SK-N-SH treated with all-trans-retinoic acid at 6 μM for 48 hours (cell line): ENCODE results near the gene OR2Y1.

Experiments
- BACH2 ChIP-seq: fragments of 250-450 bp; sonication (Bioruptor Pico); IDR thresholded peaks from 2 replicates; pipeline ENCODE4 v1.9.0; 2021; ENCODE audit warnings: mild to moderate bottlenecking, borderline replicate concordance
- CREB5 ChIP-seq: fragments of 250-450 bp; sonication (Bioruptor Pico); IDR thresholded peaks from 2 replicates; pipeline ENCODE4 v1.5.1; 2020; ENCODE audit warnings: low read depth, mild to moderate bottlenecking, moderate library complexity
- CSDC2 ChIP-seq: fragments of 250-450 bp; sonication (Bioruptor Pico); IDR thresholded peaks from 2 replicates; pipeline ENCODE4 v1.5.0; 2020; ENCODE audit warnings: mild to moderate bottlenecking, moderate library complexity
- OSR1 ChIP-seq: fragments of 250-450 bp; sonication (Bioruptor Pico); IDR thresholded peaks from 2 replicates; pipeline ENCODE4 v1.8.0; 2022; ENCODE audit warnings: moderate library complexity, mild to moderate bottlenecking, inconsistent platforms
- TOX ChIP-seq: fragments of 250-450 bp; sonication (Bioruptor Pico); IDR thresholded peaks from 2 replicates; pipeline ENCODE4 v1.8.0; 2021; ENCODE audit warnings: mild to moderate bottlenecking, moderate library complexity, borderline replicate concordance
- ZC3H10 ChIP-seq: fragments of 250-450 bp; sonication (Bioruptor Pico); IDR thresholded peaks from 2 replicates; pipeline ENCODE4 v1.5.1; 2021; ENCODE audit warnings: mild to moderate bottlenecking, moderate library complexity
- ZFP3 ChIP-seq: fragments of 250-450 bp; sonication (Bioruptor Pico); IDR thresholded peaks from 2 replicates; pipeline ENCODE4 v1.5.0; 2020; ENCODE audit warnings: mild to moderate bottlenecking, moderate library complexity
- ZFP30 ChIP-seq: fragments of 450-650 bp; formaldehyde crosslinking; IDR thresholded peaks from 2 replicates; pipeline ENCODE4 v1.5.0; 2022; ENCODE audit warnings: mild to moderate bottlenecking, moderate library complexity
- ZNF70 ChIP-seq: fragments of 450-650 bp; formaldehyde crosslinking; IDR thresholded peaks from 2 replicates; pipeline ENCODE4 v1.5.0; 2020; ENCODE audit warnings: mild to moderate bottlenecking, moderate library complexity
- ZNF8 ChIP-seq: fragments of 450-650 bp; formaldehyde crosslinking; IDR thresholded peaks from 2 replicates; pipeline ENCODE4 v1.5.0; 2020; ENCODE audit warnings: mild to moderate bottlenecking, moderate library complexity
- TF ChIP-seq, protein P1 (sequence below): fragments of 250-450 bp; sonication (Bioruptor Pico); IDR thresholded peaks from 2 replicates; pipeline ENCODE4 v1.8.0; 2020; ENCODE audit warnings: mild to moderate bottlenecking, moderate library complexity, borderline replicate concordance
- TF ChIP-seq, protein P2 (sequence below): fragments of 250-450 bp; sonication (Bioruptor Pico); IDR thresholded peaks from 2 replicates; pipeline ENCODE4 v1.5.0; 2020; ENCODE audit warnings: mild to moderate bottlenecking, moderate library complexity

DNA sequence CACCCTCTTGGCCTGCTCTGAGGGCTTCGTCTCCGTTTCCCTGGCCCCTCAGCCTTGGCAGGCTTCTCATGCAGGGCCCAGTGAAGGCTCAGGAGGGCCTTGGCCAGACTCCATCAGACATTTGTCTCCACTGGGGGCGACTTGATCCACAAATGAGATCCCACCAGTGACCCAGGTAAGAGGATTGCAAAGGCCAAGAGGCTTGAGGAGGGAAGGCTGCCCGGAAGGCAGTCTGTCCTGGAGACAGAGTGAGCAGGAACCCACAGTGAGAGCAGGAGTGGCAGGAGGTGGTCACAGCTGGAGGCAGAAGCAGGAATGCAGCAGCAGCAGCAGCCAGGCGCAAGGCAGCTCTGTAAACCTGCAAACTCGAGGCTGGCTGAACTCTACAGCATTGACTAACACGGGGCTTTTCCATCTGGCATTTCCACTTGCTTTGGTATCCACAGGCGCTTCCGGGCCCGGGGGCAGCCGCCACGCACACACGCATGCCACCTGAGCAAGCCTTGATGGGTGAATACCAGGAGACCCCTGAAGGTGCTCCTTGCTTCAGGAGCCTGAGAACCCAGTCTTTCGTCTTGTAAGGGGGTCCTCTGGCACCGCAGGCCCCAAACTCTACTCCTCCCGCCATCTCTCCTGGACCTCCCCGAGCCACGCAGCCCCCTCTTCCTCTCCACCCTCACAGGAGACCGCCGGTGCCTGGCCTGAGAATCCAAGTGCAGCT is 48.0 kb upstream of the OR2Y1 start:
- TF ChIP-seq OSR1 (CRISPR knock-in tag), result no peak
- no peak for TF ChIP-seq TOX (CRISPR knock-in tag)
- no peak for TF ChIP-seq ZNF70 (CRISPR knock-in tag)
- TF ChIP-seq, protein P1, sequence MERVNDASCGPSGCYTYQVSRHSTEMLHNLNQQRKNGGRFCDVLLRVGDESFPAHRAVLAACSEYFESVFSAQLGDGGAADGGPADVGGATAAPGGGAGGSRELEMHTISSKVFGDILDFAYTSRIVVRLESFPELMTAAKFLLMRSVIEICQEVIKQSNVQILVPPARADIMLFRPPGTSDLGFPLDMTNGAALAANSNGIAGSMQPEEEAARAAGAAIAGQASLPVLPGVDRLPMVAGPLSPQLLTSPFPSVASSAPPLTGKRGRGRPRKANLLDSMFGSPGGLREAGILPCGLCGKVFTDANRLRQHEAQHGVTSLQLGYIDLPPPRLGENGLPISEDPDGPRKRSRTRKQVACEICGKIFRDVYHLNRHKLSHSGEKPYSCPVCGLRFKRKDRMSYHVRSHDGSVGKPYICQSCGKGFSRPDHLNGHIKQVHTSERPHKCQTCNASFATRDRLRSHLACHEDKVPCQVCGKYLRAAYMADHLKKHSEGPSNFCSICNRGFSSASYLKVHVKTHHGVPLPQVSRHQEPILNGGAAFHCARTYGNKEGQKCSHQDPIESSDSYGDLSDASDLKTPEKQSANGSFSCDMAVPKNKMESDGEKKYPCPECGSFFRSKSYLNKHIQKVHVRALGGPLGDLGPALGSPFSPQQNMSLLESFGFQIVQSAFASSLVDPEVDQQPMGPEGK (CRISPR knock-in tag), result no peak
- TF ChIP-seq CSDC2 (CRISPR knock-in tag), result no peak
- TF ChIP-seq ZFP30 (CRISPR knock-in tag), result no peak
- TF ChIP-seq CREB5 (CRISPR knock-in tag), result no peak
- TF ChIP-seq, protein P2, sequence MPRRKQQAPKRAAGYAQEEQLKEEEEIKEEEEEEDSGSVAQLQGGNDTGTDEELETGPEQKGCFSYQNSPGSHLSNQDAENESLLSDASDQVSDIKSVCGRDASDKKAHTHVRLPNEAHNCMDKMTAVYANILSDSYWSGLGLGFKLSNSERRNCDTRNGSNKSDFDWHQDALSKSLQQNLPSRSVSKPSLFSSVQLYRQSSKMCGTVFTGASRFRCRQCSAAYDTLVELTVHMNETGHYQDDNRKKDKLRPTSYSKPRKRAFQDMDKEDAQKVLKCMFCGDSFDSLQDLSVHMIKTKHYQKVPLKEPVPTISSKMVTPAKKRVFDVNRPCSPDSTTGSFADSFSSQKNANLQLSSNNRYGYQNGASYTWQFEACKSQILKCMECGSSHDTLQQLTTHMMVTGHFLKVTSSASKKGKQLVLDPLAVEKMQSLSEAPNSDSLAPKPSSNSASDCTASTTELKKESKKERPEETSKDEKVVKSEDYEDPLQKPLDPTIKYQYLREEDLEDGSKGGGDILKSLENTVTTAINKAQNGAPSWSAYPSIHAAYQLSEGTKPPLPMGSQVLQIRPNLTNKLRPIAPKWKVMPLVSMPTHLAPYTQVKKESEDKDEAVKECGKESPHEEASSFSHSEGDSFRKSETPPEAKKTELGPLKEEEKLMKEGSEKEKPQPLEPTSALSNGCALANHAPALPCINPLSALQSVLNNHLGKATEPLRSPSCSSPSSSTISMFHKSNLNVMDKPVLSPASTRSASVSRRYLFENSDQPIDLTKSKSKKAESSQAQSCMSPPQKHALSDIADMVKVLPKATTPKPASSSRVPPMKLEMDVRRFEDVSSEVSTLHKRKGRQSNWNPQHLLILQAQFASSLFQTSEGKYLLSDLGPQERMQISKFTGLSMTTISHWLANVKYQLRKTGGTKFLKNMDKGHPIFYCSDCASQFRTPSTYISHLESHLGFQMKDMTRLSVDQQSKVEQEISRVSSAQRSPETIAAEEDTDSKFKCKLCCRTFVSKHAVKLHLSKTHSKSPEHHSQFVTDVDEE (CRISPR knock-in tag), result no peak
- no peak for TF ChIP-seq BACH2 (CRISPR knock-in tag)
- no peak for TF ChIP-seq ZFP3 (CRISPR knock-in tag)
- no peak for TF ChIP-seq ZNF8
- TF ChIP-seq ZC3H10 (CRISPR knock-in tag), result no peak
